D721Med (cell line): ENCODE results near the gene SSBP4.

ENCODE experiments used
- DNase-seq: peaks from one replicate; pipeline ENCODE4 v3.0.0; 2011; ENCODE audit warnings: low spot score; ENCODE audit not compliant: insufficient read length
- FAIRE-seq: peaks from 2 replicates; lab custom pipeline; 2011; peaks lifted over from hg19 to GRCh38; lab: Jason Lieb, UNC
- TF ChIP-seq, protein P1 (sequence below): IDR thresholded peaks from 2 replicates; pipeline ENCODE4 v1.5.1; 2012; ENCODE audit warnings: mild to moderate bottlenecking, control low read depth; ENCODE audit not compliant: insufficient read depth; ENCODE audit errors: missing control alignments

SSBP4 gene

DNA sequence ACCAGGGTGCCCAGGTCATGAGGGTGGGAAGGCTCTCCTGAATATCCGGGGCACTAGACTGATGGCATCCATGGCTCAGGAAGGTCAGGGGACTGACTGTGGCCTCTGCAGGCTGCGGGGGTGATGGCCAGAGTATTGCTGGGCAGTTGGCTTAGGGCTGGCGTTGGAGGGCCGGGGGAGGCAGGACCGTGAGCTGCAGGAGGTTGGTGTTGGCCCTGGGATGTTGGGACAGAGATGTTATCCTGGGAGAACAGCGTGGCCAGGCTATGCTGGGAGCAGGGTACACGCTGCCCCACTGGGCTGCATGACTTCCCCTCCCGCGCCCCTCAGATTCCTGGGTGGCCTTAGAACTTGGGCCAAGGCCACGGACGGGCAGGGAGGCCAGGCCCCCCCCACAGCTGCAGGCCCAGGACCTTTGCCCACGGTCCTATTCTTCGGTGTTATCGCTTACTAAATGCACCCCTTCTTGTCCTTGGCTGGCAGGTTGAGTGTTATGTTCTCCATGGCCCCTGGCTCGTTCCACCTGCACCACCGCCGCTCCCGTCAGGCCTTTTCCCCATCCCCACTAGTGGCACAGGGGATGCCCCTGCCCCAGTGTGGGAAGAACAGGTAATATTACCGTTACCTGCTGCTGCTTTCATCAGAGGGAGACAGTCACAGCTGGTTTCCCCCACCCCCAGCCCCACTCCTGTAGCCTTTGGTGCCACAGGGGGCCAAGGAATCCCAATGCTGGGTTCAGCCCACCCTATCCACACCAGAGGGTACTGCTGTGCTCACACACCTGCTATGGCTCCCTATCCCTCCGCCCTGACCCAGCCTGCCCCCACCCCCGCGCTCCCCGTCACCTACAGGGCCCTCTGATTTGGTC lies 22.0 kb downstream of the SSBP4 start:
- FAIRE-seq (no peak), DNase-seq (no peak)
- TF ChIP-seq, protein P1, sequence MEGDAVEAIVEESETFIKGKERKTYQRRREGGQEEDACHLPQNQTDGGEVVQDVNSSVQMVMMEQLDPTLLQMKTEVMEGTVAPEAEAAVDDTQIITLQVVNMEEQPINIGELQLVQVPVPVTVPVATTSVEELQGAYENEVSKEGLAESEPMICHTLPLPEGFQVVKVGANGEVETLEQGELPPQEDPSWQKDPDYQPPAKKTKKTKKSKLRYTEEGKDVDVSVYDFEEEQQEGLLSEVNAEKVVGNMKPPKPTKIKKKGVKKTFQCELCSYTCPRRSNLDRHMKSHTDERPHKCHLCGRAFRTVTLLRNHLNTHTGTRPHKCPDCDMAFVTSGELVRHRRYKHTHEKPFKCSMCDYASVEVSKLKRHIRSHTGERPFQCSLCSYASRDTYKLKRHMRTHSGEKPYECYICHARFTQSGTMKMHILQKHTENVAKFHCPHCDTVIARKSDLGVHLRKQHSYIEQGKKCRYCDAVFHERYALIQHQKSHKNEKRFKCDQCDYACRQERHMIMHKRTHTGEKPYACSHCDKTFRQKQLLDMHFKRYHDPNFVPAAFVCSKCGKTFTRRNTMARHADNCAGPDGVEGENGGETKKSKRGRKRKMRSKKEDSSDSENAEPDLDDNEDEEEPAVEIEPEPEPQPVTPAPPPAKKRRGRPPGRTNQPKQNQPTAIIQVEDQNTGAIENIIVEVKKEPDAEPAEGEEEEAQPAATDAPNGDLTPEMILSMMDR: no peak

DNA sequence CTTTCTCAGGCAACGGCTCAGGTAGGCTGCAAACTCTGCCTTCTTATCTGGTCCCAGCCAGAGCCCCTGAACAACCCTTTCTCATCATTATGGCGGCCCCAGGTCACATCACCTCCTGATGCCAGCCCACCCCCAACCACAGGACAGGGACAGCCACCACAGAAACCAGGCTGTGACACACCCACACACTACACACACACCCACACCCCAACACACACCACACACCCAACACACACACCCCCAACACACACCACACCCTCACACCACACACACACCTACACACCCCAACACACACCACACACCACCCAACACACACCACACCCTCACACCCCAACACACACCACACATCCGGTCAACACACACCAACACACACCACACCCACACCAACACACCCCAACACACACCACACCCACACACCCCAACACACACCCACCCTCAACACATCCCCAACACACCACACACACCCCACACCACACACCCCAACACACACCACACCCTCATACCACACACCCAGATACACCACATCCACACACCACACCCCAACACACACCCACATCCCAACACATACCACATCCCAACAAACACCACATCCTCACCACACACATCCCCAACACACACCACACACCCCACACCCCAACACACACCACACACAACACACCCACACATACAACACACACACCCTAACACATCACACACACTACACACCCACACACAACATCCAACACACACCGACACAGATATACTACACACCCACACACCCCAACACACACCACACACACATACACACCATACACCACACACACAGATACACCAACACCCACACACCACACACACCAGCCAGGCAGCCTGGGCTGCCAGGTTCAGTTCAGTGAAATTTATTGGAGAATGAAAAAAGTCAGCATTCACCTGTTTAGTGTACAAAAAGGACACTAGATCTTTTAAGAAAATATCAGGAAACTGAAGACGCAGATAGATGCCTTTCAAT lies 22.9 kb downstream of the SSBP4 start:
- TF ChIP-seq, protein P1: no peak
- no peak for FAIRE-seq
- DNase-seq: no peak

DNA sequence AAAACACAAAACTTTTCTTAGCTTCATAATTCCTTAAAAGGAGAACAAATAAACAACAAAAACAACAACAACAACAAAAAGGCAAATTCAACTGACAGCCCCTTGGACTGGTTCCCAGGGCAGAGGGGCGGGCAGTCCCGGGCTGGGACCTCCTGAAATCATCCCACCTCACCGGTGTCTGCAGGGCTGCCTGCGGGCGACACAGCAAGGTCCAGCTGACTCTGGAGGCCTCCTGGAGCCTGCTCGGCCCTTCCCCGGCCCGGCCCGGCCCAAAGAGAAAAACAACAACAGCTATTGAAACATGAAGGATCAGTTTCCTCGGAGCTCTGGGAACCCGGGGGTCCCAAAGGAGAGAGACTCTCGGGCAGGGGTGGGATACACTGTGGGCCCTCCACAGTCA lies 23.7 kb downstream of the SSBP4 start:
- TF ChIP-seq, protein P1: no peak
- no peak for FAIRE-seq
- no peak for DNase-seq

DNA sequence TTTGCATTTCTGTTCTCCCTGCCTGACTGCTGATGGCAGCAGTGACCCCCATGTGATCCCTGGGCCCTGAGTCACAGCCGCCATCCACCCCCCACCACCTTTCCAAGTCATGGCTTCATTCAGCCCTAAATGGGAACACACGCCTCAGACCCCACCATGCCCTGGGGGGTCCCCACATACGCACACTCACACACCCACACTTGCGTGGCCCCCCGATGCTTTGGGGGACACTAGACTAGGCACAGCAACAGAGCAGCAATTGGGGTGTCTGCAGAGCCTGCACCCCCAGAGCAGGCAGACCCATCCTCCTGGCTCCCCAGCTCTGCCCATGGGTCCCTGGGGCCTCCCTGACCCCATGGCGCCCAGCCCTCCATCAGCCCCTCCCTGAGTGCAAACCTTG lies 24.2 kb downstream of the SSBP4 start:
- TF ChIP-seq, protein P1: no peak
- FAIRE-seq (no peak), DNase-seq (no peak)

DNA sequence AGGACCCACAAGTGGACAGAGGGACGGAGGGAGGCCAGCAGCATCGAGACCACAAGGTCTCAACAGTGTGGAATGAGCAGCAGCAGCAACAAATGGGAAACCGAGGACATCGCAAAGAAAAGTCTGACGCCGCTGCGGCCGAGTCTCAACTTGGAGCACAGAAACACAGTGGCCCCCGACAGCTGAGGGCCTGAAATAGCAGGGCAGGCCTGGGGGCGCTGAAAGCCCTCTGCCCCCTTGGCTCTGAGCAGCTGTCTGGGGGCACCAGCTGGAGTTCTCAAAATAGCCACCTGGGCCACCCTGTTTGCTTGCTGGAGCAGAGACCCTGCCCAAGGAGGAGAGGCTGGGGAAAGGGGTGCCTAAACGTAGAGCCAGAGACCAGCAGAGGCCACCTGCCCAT lies 24.6 kb downstream of the SSBP4 start:
- no peak for DNase-seq
- FAIRE-seq: no peak
- TF ChIP-seq, protein P1: no peak

DNA sequence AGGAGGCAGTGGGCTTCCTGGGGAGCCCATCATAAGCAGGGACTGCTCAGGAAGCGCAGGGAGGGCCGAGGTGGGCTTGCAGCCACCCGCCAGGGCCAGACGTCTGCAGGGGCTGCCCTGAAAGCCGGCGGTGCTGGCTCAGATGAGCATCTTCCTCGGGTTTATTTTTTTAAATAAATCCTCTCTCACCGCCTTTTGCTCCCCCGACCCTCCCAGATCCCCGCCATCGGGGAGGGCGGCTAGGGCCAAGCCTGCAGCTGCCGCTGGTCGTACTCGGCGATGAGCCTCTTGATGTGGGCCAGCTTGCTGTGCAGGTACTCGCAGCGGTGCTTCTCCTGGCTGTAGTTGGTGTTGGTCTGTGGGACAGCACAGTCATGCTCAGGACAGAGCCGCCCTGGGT lies 25.3 kb downstream of the SSBP4 start:
- TF ChIP-seq, protein P1: no peak

More for the DNA sequence above, 25.3 kb downstream of the SSBP4 start:
- DNase-seq (no peak), FAIRE-seq (no peak)
